Left ventricle myocardium inferior (tissue), 1 donor: ENCODE results near the gene WDFY4. TPM values are rescaled to one million over a fixed set of nuclear protein-coding genes. Genes with fewer than 3 reads are reported as not detected.

Experiments
- DNase-seq: peaks from one replicate; pipeline ENCODE4 v3.0.0-alpha.2; 2020
- H3K27ac ChIP-seq: fragments of 200-600 bp; replicated peaks from 2 replicates; pipeline ENCODE4 v1.8.0; 2021
- H3K27me3 ChIP-seq: fragments of 200-600 bp; 2 replicates; pipeline ENCODE4 v1.8.0; 2021; ENCODE audit warnings: low read depth
- H3K36me3 ChIP-seq: fragments of 200-600 bp; 2 replicates; pipeline ENCODE4 v1.8.0; 2021
- H3K4me1 ChIP-seq: fragments of 200-600 bp; 2 replicates; pipeline ENCODE4 v1.8.0; 2021
- H3K4me3 ChIP-seq: fragments of 200-600 bp; 2 replicates; pipeline ENCODE4 v1.8.0; 2021; ENCODE audit warnings: mild to moderate bottlenecking, moderate library complexity
- H3K9me3 ChIP-seq: fragments of 200-600 bp; replicated peaks from 2 replicates; pipeline ENCODE4 v1.8.0; 2021
- intact Hi-C: fragments of 100-400 bp; cut with micrococcal nuclease; formaldehyde crosslinking; loops from one replicate; pipeline ENCODE4 v1.11.0; 2022
- total RNA-seq: library from RNA; stranded (reverse); fragmentation: NEBNext Ultra II Directional; extraction: Animal tissue kit (Norgen Biotek cat#: 25700); gene quantifications from one replicate; pipeline ENCODE4 v1.2.1, GENCODE V29; 2021
- TF ChIP-seq, protein P1 (sequence below): fragments of 200-600 bp; IDR thresholded peaks from 2 replicates; pipeline ENCODE4 v1.8.0; 2021; ENCODE audit warnings: antibody characterized with exemption, mild to moderate bottlenecking, borderline replicate concordance
- donor health status: DM: no; HTN: yes; CAD: no; lungs with severe emphysema.

WDFY4 gene
- total RNA-seq, 1 donor from 2014 or later, result 1.5 TPM

DNA sequence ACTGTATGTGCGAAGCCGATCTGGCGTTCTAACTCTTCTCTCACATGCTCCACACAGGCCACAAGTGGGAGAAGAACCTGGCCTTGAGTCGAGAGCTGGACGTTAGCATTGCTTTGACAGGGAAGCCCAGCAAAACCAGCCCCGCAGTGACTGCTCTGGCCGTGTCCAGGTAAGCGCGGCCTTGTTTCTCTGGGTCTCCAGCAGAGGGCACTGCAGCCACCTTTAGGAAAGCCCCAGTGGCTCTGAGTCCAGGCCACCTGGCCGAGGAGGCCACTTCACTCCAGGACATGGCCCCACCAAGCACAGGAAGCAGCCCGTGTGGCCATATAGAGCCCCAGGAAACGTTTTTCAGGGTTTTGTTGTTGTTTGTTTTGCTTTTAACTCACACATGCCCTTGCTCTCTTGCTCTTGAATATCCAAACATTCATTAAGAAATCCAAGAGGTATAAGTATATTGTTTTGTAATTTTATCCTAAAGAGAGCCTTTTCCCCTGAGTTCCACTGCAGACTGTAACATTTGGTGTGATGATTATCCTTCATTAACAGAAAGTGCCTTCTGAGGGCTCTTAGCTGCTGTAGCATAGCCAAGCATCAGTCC is 296.7 kb downstream of the WDFY4 start:
- Histone ChIP-seq H3K36me3 (no peaks in the 10 kb centered on the region), H3K27ac (no peak overlapping the region), H3K4me3 (no peak overlapping the region), H3K9me3 (no peaks in the 10 kb centered on the region), H3K27me3 (no peaks in the 10 kb centered on the region), H3K4me1 (peaks cover 6% of the 10 kb centered on the region)
- DNase-seq, result peak; percentile 57
- TF ChIP-seq, protein P1, sequence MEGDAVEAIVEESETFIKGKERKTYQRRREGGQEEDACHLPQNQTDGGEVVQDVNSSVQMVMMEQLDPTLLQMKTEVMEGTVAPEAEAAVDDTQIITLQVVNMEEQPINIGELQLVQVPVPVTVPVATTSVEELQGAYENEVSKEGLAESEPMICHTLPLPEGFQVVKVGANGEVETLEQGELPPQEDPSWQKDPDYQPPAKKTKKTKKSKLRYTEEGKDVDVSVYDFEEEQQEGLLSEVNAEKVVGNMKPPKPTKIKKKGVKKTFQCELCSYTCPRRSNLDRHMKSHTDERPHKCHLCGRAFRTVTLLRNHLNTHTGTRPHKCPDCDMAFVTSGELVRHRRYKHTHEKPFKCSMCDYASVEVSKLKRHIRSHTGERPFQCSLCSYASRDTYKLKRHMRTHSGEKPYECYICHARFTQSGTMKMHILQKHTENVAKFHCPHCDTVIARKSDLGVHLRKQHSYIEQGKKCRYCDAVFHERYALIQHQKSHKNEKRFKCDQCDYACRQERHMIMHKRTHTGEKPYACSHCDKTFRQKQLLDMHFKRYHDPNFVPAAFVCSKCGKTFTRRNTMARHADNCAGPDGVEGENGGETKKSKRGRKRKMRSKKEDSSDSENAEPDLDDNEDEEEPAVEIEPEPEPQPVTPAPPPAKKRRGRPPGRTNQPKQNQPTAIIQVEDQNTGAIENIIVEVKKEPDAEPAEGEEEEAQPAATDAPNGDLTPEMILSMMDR, result peak; percentile 92
- intact Hi-C loops, result loop anchor here (10.0 kb wide), 1 partner anchor 183 kb away; no protein-coding TSS in a partner anchor

GRCh38 chr10:48982584-48982983 is 297.9 kb downstream of the WDFY4 start:
- Histone ChIP-seq H3K9me3 (no peaks in the 10 kb centered on the region), H3K27me3 (no peaks in the 10 kb centered on the region), H3K4me3 (no peak overlapping the region), H3K4me1 (peaks cover 6% of the 10 kb centered on the region), H3K27ac (no peak overlapping the region), H3K36me3 (no peaks in the 10 kb centered on the region)
- intact Hi-C loops, result loop anchor here (10.0 kb wide), 1 partner anchor 182 kb away; no protein-coding TSS in a partner anchor
- no peak for DNase-seq
- TF ChIP-seq, protein P1, result no peak

GRCh38 chr10:48983648-48984351 is 299.1 kb downstream of the WDFY4 start:
- intact Hi-C loops, result loop anchor here (10.0 kb wide), 1 partner anchor 181 kb away; no protein-coding TSS in a partner anchor
- TF ChIP-seq, protein P1, result no peak
- H3K9me3 ChIP-seq, result no peaks in the 10 kb centered on the region

DNA sequence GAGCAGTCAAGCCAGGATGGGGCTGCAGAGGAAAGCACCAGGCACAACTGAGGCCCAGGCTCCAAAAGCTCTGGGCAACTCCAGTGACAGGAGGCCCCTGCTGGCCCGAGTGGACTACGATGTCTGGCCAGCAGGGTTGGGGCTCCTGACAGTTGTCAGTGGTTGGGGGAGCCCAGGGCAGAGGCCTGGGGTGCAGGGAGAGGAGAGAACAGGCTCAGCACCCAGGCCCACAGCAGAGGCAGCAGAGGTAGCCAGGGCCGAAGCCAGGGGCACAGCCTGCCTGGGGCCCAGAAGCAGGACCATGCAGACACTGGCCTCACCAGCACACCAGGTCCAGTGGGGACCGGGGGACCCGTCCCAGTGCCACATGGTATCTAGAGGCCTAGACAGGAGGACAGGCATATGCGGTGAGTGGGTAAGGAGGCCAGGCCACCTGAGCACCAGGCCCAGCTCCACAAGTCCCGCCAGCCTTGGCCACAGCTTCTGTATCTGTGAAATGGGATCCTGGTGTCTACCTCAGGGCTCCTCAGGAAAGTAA is 301.0 kb downstream of the WDFY4 start:
- no peaks in the 10 kb centered on the region for H3K9me3 ChIP-seq
- no peak for DNase-seq
- TF ChIP-seq, protein P1, result no peak
- H3K27me3 ChIP-seq, result no peaks in the 10 kb centered on the region
- H3K36me3 ChIP-seq, result no peaks in the 10 kb centered on the region
- no peak overlapping the region for H3K27ac ChIP-seq
- no peak overlapping the region for H3K4me3 ChIP-seq
- peaks cover 6% of the 10 kb centered on the region for H3K4me1 ChIP-seq
- intact Hi-C loops, result loop anchor here (10.0 kb wide), 1 partner anchor 179 kb away; no protein-coding TSS in a partner anchor

More at GRCh38 chr10:48983648-48984351, 299.1 kb downstream of the WDFY4 start:
- Histone ChIP-seq H3K27ac (no peak overlapping the region), H3K27me3 (no peaks in the 10 kb centered on the region), H3K4me3 (no peak overlapping the region), H3K36me3 (no peaks in the 10 kb centered on the region), H3K4me1 (peaks cover 6% of the 10 kb centered on the region)
- no peak for DNase-seq

DNA sequence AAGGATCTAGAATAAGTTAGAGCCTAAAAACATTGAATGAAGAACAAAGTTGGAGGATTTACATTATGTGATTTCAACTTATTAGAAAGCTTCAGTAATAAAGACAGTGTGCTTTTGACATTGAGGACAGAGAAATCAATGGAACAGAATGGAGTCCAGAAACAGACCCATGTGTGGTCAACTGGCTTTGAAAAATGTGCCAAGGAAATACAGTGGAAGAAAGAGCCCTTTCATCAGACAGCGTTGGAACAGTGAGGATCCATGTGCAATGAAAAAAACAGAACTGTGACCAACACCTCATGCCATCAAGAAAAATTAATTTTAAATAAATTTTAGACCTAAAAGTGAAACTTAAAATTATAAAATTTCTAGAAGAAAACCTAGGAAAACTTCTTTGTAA is 305.6 kb downstream of the WDFY4 start:
- no peak for DNase-seq
- Histone ChIP-seq H3K9me3 (no peaks in the 10 kb centered on the region), H3K4me1 (no peaks in the 10 kb centered on the region), H3K4me3 (no peak overlapping the region), H3K27me3 (no peaks in the 10 kb centered on the region), H3K27ac (no peak overlapping the region), H3K36me3 (no peaks in the 10 kb centered on the region)
- TF ChIP-seq, protein P1, result no peak
- intact Hi-C loops, result no loop called here
